ENCODE data around the gene PARP16.
"Not testable (repeated sequence)": the region's sequence is repeated elsewhere in the genome, so short reads cannot be mapped to it uniquely, and the experiment has no call there.

PARP16 gene

GRCh38 chr15:65275728-65276126 lies 11.0 kb downstream of the PARP16 start:
- no peak for DNase-seq (ENCODE audit: low read depth, low spot score)

- no peak for DNase-seq (ENCODE audit: low read depth, low spot score)
These were observed 11.5 kb downstream of the PARP16 start for GRCh38 chr15:65275104-65275727.

GRCh38 chr15:65270811-65271545 lies 15.7 kb downstream of the PARP16 start:
- DNase-seq (ENCODE audit: low read depth, low spot score) = not testable (repeated sequence)

- DNase-seq (ENCODE audit: low read depth, low spot score) = no peak
These were observed 18.3 kb downstream of the PARP16 start for GRCh38 chr15:65268411-65268810.

- DNase-seq (ENCODE audit: low read depth, low spot score) = no peak
These were observed 20.2 kb downstream of the PARP16 start for GRCh38 chr15:65266469-65266868.

- DNase-seq (ENCODE audit: low read depth, low spot score) = no peak
These were observed 21.7 kb downstream of the PARP16 start for GRCh38 chr15:65264863-65265430.

GRCh38 chr15:65263313-65263712 lies 23.4 kb downstream of the PARP16 start:
- DNase-seq (ENCODE audit: low read depth, low spot score) = no peak

GRCh38 chr15:65260968-65261367 lies 25.7 kb downstream of the PARP16 start:
- no peak for DNase-seq (ENCODE audit: low read depth, low spot score)

GRCh38 chr15:65259367-65259797 lies 27.3 kb downstream of the PARP16 start:
- no peak for DNase-seq (ENCODE audit: low read depth, low spot score)

- no peak for DNase-seq (ENCODE audit: low read depth, low spot score)
These were observed 28.1 kb downstream of the PARP16 start for GRCh38 chr15:65258375-65259262.

- no peak for DNase-seq (ENCODE audit: low read depth, low spot score)
These were observed 31.1 kb downstream of the PARP16 start for GRCh38 chr15:65255486-65256140.

GRCh38 chr15:65254758-65255157 lies 31.9 kb downstream of the PARP16 start:
- no peak for DNase-seq (ENCODE audit: low read depth, low spot score)

GRCh38 chr15:65254356-65254755 lies 32.3 kb downstream of the PARP16 start:
- no peak for DNase-seq (ENCODE audit: low read depth, low spot score)

GRCh38 chr15:65249641-65250040 lies 37.0 kb downstream of the PARP16 start:
- no peak for DNase-seq (ENCODE audit: low read depth, low spot score)

GRCh38 chr15:65248511-65249255 lies 38.0 kb downstream of the PARP16 start:
- no peak for DNase-seq (ENCODE audit: low read depth, low spot score)

GRCh38 chr15:65246939-65247338 lies 39.7 kb downstream of the PARP16 start:
- no peak for DNase-seq (ENCODE audit: low read depth, low spot score)

- no peak for DNase-seq (ENCODE audit: low read depth, low spot score)
These were observed 40.5 kb downstream of the PARP16 start for GRCh38 chr15:65246026-65246714.

- no peak for DNase-seq (ENCODE audit: low read depth, low spot score)
These were observed 41.4 kb downstream of the PARP16 start for GRCh38 chr15:65245096-65245856.

- DNase-seq (ENCODE audit: low read depth, low spot score) = no peak
These were observed 42.0 kb downstream of the PARP16 start for GRCh38 chr15:65244638-65245037.

All from iPS DF 19.7 (cell line).